HEK293 (cell line): ENCODE measurements around the gene AGAP1.

Source experiments
- BCL11A ChIP-seq: fragments of 450-650 bp; formaldehyde crosslinking; IDR thresholded peaks from 2 replicates; pipeline ENCODE4 v1.5.1; 2016; ENCODE audit warnings: low read depth, missing biosample characterization, missing genetic modification characterization
- SETDB1 ChIP-seq: IDR thresholded peaks from one replicate; pipeline ENCODE4 v1.6.1; 2017; ENCODE audit warnings: mild to moderate bottlenecking, low read length, moderate library complexity, mixed read lengths; ENCODE audit not compliant: insufficient read length
- ZNF138 ChIP-seq: fragments of 450-650 bp; formaldehyde crosslinking; IDR thresholded peaks from 2 replicates; pipeline ENCODE4 v1.5.1; 2016; ENCODE audit warnings: missing biosample characterization, missing genetic modification characterization, borderline replicate concordance
- ZNF274 ChIP-seq, 2 experiments: fragments of 200-500 bp in 1 of 2; fragments of 450-650 bp in 1 of 2; sonication (Bioruptor generic) in 1 of 2; formaldehyde crosslinking in 1 of 2; IDR thresholded peaks; 2 replicates each; pipeline versions ENCODE4 v1.5.1 to v1.6.1; 2014 to 2016; ENCODE audit warnings: borderline replicate concordance in 1 of 2, inconsistent platforms in 1 of 2, low read length in 1 of 2, missing biosample characterization in 1 of 2, missing genetic modification characterization in 1 of 2
- ZNF558 ChIP-seq: fragments of 450-650 bp; formaldehyde crosslinking; IDR thresholded peaks from 2 replicates; pipeline ENCODE4 v1.5.1; 2016; ENCODE audit warnings: missing biosample characterization, missing genetic modification characterization
- ZNF585B ChIP-seq: fragments of 450-650 bp; formaldehyde crosslinking; IDR thresholded peaks from 2 replicates; pipeline ENCODE4 v1.5.1; 2016; ENCODE audit warnings: missing biosample characterization, missing genetic modification characterization
- ZNF776 ChIP-seq: fragments of 450-650 bp; formaldehyde crosslinking; IDR thresholded peaks from 2 replicates; pipeline ENCODE4 v1.5.0; 2017; ENCODE audit warnings: missing biosample characterization, missing genetic modification characterization, borderline replicate concordance
- TF ChIP-seq, protein P1 (sequence below): fragments of 450-650 bp; formaldehyde crosslinking; IDR thresholded peaks from 2 replicates; pipeline ENCODE4 v1.5.1; 2016; ENCODE audit warnings: missing biosample characterization, missing genetic modification characterization
- TF ChIP-seq, protein P2 (sequence below): fragments of 450-650 bp; formaldehyde crosslinking; IDR thresholded peaks from 2 replicates; pipeline ENCODE4 v1.5.1; 2016; ENCODE audit warnings: missing biosample characterization, missing genetic modification characterization
- TF ChIP-seq, protein P3 (sequence below): fragments of 450-650 bp; formaldehyde crosslinking; IDR thresholded peaks from 2 replicates; pipeline ENCODE4 v1.5.1; 2017; ENCODE audit warnings: missing biosample characterization, missing genetic modification characterization

DNA sequence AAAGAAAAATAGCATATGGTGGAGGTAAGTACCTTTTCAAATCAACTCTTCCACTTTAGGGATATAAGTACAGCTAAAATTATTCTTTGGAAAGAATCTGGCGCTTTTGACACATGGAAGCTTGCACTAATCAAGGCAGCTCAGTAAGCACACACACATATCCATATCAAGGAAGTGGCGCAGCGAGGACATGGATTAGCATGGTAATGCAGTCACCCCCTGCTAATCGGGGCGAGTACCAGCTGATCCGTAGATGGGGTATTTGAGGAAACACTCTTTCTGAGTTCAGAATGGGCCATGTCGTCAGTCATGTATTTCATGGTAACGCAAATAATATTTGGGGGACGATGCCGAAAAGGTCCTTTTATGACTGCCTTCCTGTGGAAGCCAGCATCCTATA lies 429.0 kb downstream of the AGAP1 start:
- TF ChIP-seq ZNF274 (IDR thresholded peaks at IDR 0.05; ENCODE audit: low read length) (no peak), ZNF274 (tag by site-specific recombination; IDR thresholded peaks at IDR 0.05; ENCODE audit: borderline replicate concordance) (no peak), ZNF138 (no peak), ZNF776 (no peak), BCL11A (tag by site-specific recombination) (no peak), ZNF558 (no peak), SETDB1 (no peak), ZNF585B (tag by site-specific recombination) (no peak)
- TF ChIP-seq, protein P1, sequence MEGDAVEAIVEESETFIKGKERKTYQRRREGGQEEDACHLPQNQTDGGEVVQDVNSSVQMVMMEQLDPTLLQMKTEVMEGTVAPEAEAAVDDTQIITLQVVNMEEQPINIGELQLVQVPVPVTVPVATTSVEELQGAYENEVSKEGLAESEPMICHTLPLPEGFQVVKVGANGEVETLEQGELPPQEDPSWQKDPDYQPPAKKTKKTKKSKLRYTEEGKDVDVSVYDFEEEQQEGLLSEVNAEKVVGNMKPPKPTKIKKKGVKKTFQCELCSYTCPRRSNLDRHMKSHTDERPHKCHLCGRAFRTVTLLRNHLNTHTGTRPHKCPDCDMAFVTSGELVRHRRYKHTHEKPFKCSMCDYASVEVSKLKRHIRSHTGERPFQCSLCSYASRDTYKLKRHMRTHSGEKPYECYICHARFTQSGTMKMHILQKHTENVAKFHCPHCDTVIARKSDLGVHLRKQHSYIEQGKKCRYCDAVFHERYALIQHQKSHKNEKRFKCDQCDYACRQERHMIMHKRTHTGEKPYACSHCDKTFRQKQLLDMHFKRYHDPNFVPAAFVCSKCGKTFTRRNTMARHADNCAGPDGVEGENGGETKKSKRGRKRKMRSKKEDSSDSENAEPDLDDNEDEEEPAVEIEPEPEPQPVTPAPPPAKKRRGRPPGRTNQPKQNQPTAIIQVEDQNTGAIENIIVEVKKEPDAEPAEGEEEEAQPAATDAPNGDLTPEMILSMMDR (tag by site-specific recombination), result no peak
- TF ChIP-seq, protein P2, sequence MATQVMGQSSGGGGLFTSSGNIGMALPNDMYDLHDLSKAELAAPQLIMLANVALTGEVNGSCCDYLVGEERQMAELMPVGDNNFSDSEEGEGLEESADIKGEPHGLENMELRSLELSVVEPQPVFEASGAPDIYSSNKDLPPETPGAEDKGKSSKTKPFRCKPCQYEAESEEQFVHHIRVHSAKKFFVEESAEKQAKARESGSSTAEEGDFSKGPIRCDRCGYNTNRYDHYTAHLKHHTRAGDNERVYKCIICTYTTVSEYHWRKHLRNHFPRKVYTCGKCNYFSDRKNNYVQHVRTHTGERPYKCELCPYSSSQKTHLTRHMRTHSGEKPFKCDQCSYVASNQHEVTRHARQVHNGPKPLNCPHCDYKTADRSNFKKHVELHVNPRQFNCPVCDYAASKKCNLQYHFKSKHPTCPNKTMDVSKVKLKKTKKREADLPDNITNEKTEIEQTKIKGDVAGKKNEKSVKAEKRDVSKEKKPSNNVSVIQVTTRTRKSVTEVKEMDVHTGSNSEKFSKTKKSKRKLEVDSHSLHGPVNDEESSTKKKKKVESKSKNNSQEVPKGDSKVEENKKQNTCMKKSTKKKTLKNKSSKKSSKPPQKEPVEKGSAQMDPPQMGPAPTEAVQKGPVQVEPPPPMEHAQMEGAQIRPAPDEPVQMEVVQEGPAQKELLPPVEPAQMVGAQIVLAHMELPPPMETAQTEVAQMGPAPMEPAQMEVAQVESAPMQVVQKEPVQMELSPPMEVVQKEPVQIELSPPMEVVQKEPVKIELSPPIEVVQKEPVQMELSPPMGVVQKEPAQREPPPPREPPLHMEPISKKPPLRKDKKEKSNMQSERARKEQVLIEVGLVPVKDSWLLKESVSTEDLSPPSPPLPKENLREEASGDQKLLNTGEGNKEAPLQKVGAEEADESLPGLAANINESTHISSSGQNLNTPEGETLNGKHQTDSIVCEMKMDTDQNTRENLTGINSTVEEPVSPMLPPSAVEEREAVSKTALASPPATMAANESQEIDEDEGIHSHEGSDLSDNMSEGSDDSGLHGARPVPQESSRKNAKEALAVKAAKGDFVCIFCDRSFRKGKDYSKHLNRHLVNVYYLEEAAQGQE (tag by site-specific recombination), result no peak
- TF ChIP-seq, protein P3, sequence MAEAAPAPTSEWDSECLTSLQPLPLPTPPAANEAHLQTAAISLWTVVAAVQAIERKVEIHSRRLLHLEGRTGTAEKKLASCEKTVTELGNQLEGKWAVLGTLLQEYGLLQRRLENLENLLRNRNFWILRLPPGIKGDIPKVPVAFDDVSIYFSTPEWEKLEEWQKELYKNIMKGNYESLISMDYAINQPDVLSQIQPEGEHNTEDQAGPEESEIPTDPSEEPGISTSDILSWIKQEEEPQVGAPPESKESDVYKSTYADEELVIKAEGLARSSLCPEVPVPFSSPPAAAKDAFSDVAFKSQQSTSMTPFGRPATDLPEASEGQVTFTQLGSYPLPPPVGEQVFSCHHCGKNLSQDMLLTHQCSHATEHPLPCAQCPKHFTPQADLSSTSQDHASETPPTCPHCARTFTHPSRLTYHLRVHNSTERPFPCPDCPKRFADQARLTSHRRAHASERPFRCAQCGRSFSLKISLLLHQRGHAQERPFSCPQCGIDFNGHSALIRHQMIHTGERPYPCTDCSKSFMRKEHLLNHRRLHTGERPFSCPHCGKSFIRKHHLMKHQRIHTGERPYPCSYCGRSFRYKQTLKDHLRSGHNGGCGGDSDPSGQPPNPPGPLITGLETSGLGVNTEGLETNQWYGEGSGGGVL (tag by site-specific recombination), result no peak
